Measurements from ENCODE around the gene SUMF1. TPM values are rescaled to one million over a fixed set of nuclear protein-coding genes. Genes with fewer than 3 reads are reported as not detected.

SUMF1 gene
- total RNA-seq, 2 experiments from 2014 or later, result 7.4 to 8.7 TPM

- peaks cover 23% of the 10 kb centered on the region for H3K36me3 Mint-ChIP-seq (ENCODE audit: low read depth)
- H3K4me3 Mint-ChIP-seq, result peak overlapping the region; percentile 7
- peaks cover 42% of the 10 kb centered on the region for H3K4me1 Mint-ChIP-seq (ENCODE audit: low read depth)
- CTCF ChIA-PET, result interaction anchor here (1.3 to 2.5 kb wide), 6 partner anchors 11 to 108 kb away, joined by 4 to 19 read pairs (median 5); no protein-coding TSS in a partner anchor
- H3K27ac Mint-ChIP-seq, result peak overlapping the region; percentile 78
- H3K27me3 Mint-ChIP-seq (ENCODE audit: low read depth), result no peaks in the 10 kb centered on the region
- POLR2A ChIA-PET, result interaction anchor here (1.0 to 1.5 kb wide), 4 partner anchors 9 to 109 kb away, joined by 3 to 4 read pairs (median 3); partner anchors contain the start of genes ITPR1 and SUMF1
- H3K9me3 Mint-ChIP-seq (ENCODE audit: insufficient read depth), result no peaks in the 10 kb centered on the region
- ATAC-seq (no peak), DNase-seq (no peak)
These were observed 57.0 kb downstream of the SUMF1 start for GRCh38 chr3:4409971-4410573.

GRCh38 chr3:4409415-4409814, 57.7 kb downstream of the SUMF1 start:
- ATAC-seq (peak; percentile 50), DNase-seq (peak; percentile 53)
- H3K4me1 Mint-ChIP-seq (ENCODE audit: low read depth), result peaks cover 42% of the 10 kb centered on the region
- H3K27ac Mint-ChIP-seq, result peak overlapping the region; percentile 78
- ChIA-PET CTCF (interaction anchor here (0.6 to 2.5 kb wide), 9 partner anchors 11 to 109 kb away, joined by 3 to 19 read pairs (median 5); no protein-coding TSS in a partner anchor), POLR2A (interaction anchor here (1.0 to 1.5 kb wide), 4 partner anchors 8 to 109 kb away, joined by 3 to 4 read pairs (median 3); partner anchors contain the start of genes ITPR1 and SUMF1)
- peak overlapping the region; percentile 44 for H3K4me3 Mint-ChIP-seq
- peaks cover 28% of the 10 kb centered on the region for H3K36me3 Mint-ChIP-seq (ENCODE audit: low read depth)
- H3K27me3 Mint-ChIP-seq (ENCODE audit: low read depth), result no peaks in the 10 kb centered on the region
- H3K9me3 Mint-ChIP-seq (ENCODE audit: insufficient read depth), result no peaks in the 10 kb centered on the region

GRCh38 chr3:4408958-4409357, 58.1 kb downstream of the SUMF1 start:
- Mint-ChIP-seq H3K27me3 (ENCODE audit: low read depth) (no peaks in the 10 kb centered on the region), H3K36me3 (ENCODE audit: low read depth) (peaks cover 28% of the 10 kb centered on the region), H3K4me1 (ENCODE audit: low read depth) (peaks cover 42% of the 10 kb centered on the region), H3K27ac (peak overlapping the region; percentile 78), H3K4me3 (peak overlapping the region; percentile 44), H3K9me3 (ENCODE audit: insufficient read depth) (no peaks in the 10 kb centered on the region)
- ATAC-seq, result no peak
- ChIA-PET CTCF (interaction anchor here (0.6 to 2.5 kb wide), 9 partner anchors 10 to 109 kb away, joined by 3 to 19 read pairs (median 5); no protein-coding TSS in a partner anchor), POLR2A (interaction anchor here (1.0 to 1.5 kb wide), 4 partner anchors 8 to 110 kb away, joined by 3 to 4 read pairs (median 3); partner anchors contain the start of genes ITPR1 and SUMF1)
- DNase-seq, result no peak

- ChIA-PET POLR2A (no interaction called here), CTCF (interaction anchor here (0.6 kb wide), 1 partner anchor 225 kb away, joined by 3 read pairs; no protein-coding TSS in a partner anchor)
- no peaks in the 10 kb centered on the region for H3K27me3 Mint-ChIP-seq (ENCODE audit: low read depth)
- ATAC-seq, result no peak
- H3K4me1 Mint-ChIP-seq (ENCODE audit: low read depth), result peaks cover 42% of the 10 kb centered on the region
- no peak overlapping the region for H3K27ac Mint-ChIP-seq
- H3K9me3 Mint-ChIP-seq (ENCODE audit: insufficient read depth), result no peaks in the 10 kb centered on the region
- no peak overlapping the region for H3K4me3 Mint-ChIP-seq
- no peak for DNase-seq
- peaks cover 34% of the 10 kb centered on the region for H3K36me3 Mint-ChIP-seq (ENCODE audit: low read depth)
These were observed 59.1 kb downstream of the SUMF1 start for GRCh38 chr3:4407941-4408340.

- peak overlapping the region; percentile 71 for H3K27ac Mint-ChIP-seq
- ChIA-PET POLR2A (no interaction called here), CTCF (no interaction called here)
- no peaks in the 10 kb centered on the region for H3K27me3 Mint-ChIP-seq (ENCODE audit: low read depth)
- H3K9me3 Mint-ChIP-seq (ENCODE audit: insufficient read depth), result no peaks in the 10 kb centered on the region
- H3K4me1 Mint-ChIP-seq (ENCODE audit: low read depth), result peaks cover 46% of the 10 kb centered on the region
- DNase-seq (no peak), ATAC-seq (peak; percentile 36)
- peaks cover 32% of the 10 kb centered on the region for H3K36me3 Mint-ChIP-seq (ENCODE audit: low read depth)
- no peak overlapping the region for H3K4me3 Mint-ChIP-seq
These were observed 60.1 kb downstream of the SUMF1 start for GRCh38 chr3:4406746-4407568.

GRCh38 chr3:4404881-4405280, 62.2 kb downstream of the SUMF1 start:
- ATAC-seq, result no peak
- CTCF ChIA-PET, result interaction anchor here (1.0 to 1.6 kb wide), 2 partner anchors 9 to 10 kb away, joined by 3 to 5 read pairs; no protein-coding TSS in a partner anchor
- no peak overlapping the region for H3K4me3 Mint-ChIP-seq

GRCh38 chr3:4401441-4401840, 65.6 kb downstream of the SUMF1 start:
- Mint-ChIP-seq H3K4me1 (ENCODE audit: low read depth) (peaks cover 21% of the 10 kb centered on the region), H3K4me3 (no peak overlapping the region), H3K27me3 (ENCODE audit: low read depth) (no peaks in the 10 kb centered on the region), H3K36me3 (ENCODE audit: low read depth) (peaks cover 30% of the 10 kb centered on the region), H3K9me3 (ENCODE audit: insufficient read depth) (no peaks in the 10 kb centered on the region), H3K27ac (no peak overlapping the region)
- DNase-seq, result no peak
- ATAC-seq, result peak; percentile 33
- POLR2A ChIA-PET, result interaction anchor here (1.1 kb wide), 1 partner anchor 8 kb away, joined by 3 read pairs; no protein-coding TSS in a partner anchor
- CTCF ChIA-PET, result interaction anchor here (1.0 to 1.1 kb wide), 2 partner anchors 9 to 232 kb away, joined by 3 to 4 read pairs; no protein-coding TSS in a partner anchor

More at GRCh38 chr3:4404881-4405280, 62.2 kb downstream of the SUMF1 start:
- no peak for DNase-seq
- Mint-ChIP-seq H3K36me3 (ENCODE audit: low read depth) (peaks cover 31% of the 10 kb centered on the region), H3K4me1 (ENCODE audit: low read depth) (peaks cover 45% of the 10 kb centered on the region), H3K27ac (no peak overlapping the region), H3K9me3 (ENCODE audit: insufficient read depth) (no peaks in the 10 kb centered on the region), H3K27me3 (ENCODE audit: low read depth) (no peaks in the 10 kb centered on the region)
- POLR2A ChIA-PET, result no interaction called here

GRCh38 chr3:4399476-4399875, 67.6 kb downstream of the SUMF1 start:
- Mint-ChIP-seq H3K4me1 (ENCODE audit: low read depth) (peaks cover 39% of the 10 kb centered on the region), H3K9me3 (ENCODE audit: insufficient read depth) (peaks cover 12% of the 10 kb centered on the region), H3K4me3 (no peak overlapping the region), H3K36me3 (ENCODE audit: low read depth) (peaks cover 42% of the 10 kb centered on the region), H3K27ac (peak overlapping the region; percentile 28), H3K27me3 (ENCODE audit: low read depth) (no peaks in the 10 kb centered on the region)
- ChIA-PET POLR2A (no interaction called here), CTCF (interaction anchor here (2.3 kb wide), 1 partner anchor 10 kb away, joined by 5 read pairs; no protein-coding TSS in a partner anchor)
- no peak for DNase-seq
- ATAC-seq, result no peak

GRCh38 chr3:4398941-4399245, 68.2 kb downstream of the SUMF1 start:
- Mint-ChIP-seq H3K4me3 (no peak overlapping the region), H3K4me1 (ENCODE audit: low read depth) (peaks cover 44% of the 10 kb centered on the region), H3K27me3 (ENCODE audit: low read depth) (no peaks in the 10 kb centered on the region), H3K36me3 (ENCODE audit: low read depth) (peaks cover 45% of the 10 kb centered on the region), H3K9me3 (ENCODE audit: insufficient read depth) (peaks cover 12% of the 10 kb centered on the region), H3K27ac (no peak overlapping the region)
- CTCF ChIA-PET, result interaction anchor here (1.0 to 2.3 kb wide), 4 partner anchors 11 to 48 kb away, joined by 3 to 8 read pairs (median 4); no protein-coding TSS in a partner anchor
- ATAC-seq (no peak), DNase-seq (no peak)
- POLR2A ChIA-PET, result no interaction called here

GRCh38 chr3:4398120-4398940, 68.7 kb downstream of the SUMF1 start:
- peaks cover 43% of the 10 kb centered on the region for H3K36me3 Mint-ChIP-seq (ENCODE audit: low read depth)
- ATAC-seq (no peak), DNase-seq (no peak)
- H3K27ac Mint-ChIP-seq, result no peak overlapping the region
- H3K4me3 Mint-ChIP-seq, result no peak overlapping the region
- peaks cover 12% of the 10 kb centered on the region for H3K9me3 Mint-ChIP-seq (ENCODE audit: insufficient read depth)
- peaks cover 47% of the 10 kb centered on the region for H3K4me1 Mint-ChIP-seq (ENCODE audit: low read depth)
- CTCF ChIA-PET, result interaction anchor here (1.0 to 2.3 kb wide), 5 partner anchors 11 to 235 kb away, joined by 3 to 8 read pairs (median 4); no protein-coding TSS in a partner anchor
- no peaks in the 10 kb centered on the region for H3K27me3 Mint-ChIP-seq (ENCODE audit: low read depth)
- POLR2A ChIA-PET, result interaction anchor here (0.9 kb wide), 1 partner anchor 106 kb away, joined by 3 read pairs; no protein-coding TSS in a partner anchor

- Mint-ChIP-seq H3K4me3 (no peak overlapping the region), H3K36me3 (ENCODE audit: low read depth) (peaks cover 47% of the 10 kb centered on the region), H3K9me3 (ENCODE audit: insufficient read depth) (peaks cover 12% of the 10 kb centered on the region), H3K4me1 (ENCODE audit: low read depth) (peaks cover 54% of the 10 kb centered on the region), H3K27ac (no peak overlapping the region), H3K27me3 (ENCODE audit: low read depth) (no peaks in the 10 kb centered on the region)
- ChIA-PET POLR2A (interaction anchor here (0.9 kb wide), 1 partner anchor 106 kb away, joined by 3 read pairs; no protein-coding TSS in a partner anchor), CTCF (interaction anchor here (0.6 to 1.7 kb wide), 3 partner anchors 47 to 236 kb away, joined by 3 to 8 read pairs (median 4); no protein-coding TSS in a partner anchor)
- DNase-seq, result no peak
- no peak for ATAC-seq
These were observed 69.6 kb downstream of the SUMF1 start for GRCh38 chr3:4397466-4397865.

All from activated CD8-positive, alpha-beta T cell treated with anti-CD3 and anti-CD28 coated beads, Interleukin-2, amount 10 ng/mL, durations not matched to agents 7 days and 5 days (primary cell).